ENCODE data around the gene ACTN2. TPM values are rescaled to one million over a fixed set of nuclear protein-coding genes. Genes with fewer than 3 reads are reported as not detected.

ACTN2 gene
- total RNA-seq, 1 donor from 2014 or later = not detected

Other genes with a start within 250 kb of the ACTN2 start
- gene LGALS8, start 162.5 kb upstream of the ACTN2 start, total RNA-seq = 127 and 184 TPM in 2 replicates
- gene HEATR1, start 82.0 kb upstream of the ACTN2 start, total RNA-seq = 21.6 and 22.0 TPM in 2 replicates
- 28.8 and 30.6 TPM in 2 replicates for gene MTR, start 108.8 kb downstream of the ACTN2 start, total RNA-seq

All from dermis microvascular lymphatic vessel endothelial cell (primary cell).